Natural killer cell (primary cell): ENCODE data around the gene TXNRD1. TPM values are rescaled to one million over a fixed set of nuclear protein-coding genes. Genes with fewer than 3 reads are reported as not detected.

Experiments used
- ATAC-seq, 3 donors: fragments of 150-1000 bp in 2 of 3; fragments of 200-7000 bp in 1 of 3; cut with Tn5 transposase; 1 replicate in 1 of 3; 2 replicates in 2 of 3; pipeline ENCODE4 v1.10.0; 2021; ENCODE audit warnings: mild to moderate bottlenecking in 2 of 3, moderate library complexity in 2 of 3
- DNase-seq, 2 donors: peaks; one replicate each; pipeline versions ENCODE4 v3.0.0 to v3.0.0-alpha.2; 2013 to 2021; ENCODE audit warnings: mixed read lengths in 1 of 2
- H3K27ac ChIP-seq: one replicate; pipeline ENCODE4 v1.5.1; 2013; ENCODE audit warnings: mild to moderate bottlenecking, low read length
- H3K27me3 ChIP-seq: one replicate; pipeline ENCODE4 v1.6.1; 2013; ENCODE audit warnings: low read length; ENCODE audit not compliant: control insufficient read depth, insufficient read depth
- H3K36me3 ChIP-seq: one replicate; pipeline ENCODE4 v1.6.1; 2013; ENCODE audit warnings: low read length; ENCODE audit not compliant: control insufficient read depth, insufficient read depth
- H3K4me1 ChIP-seq: one replicate; pipeline ENCODE4 v1.6.1; 2013; ENCODE audit warnings: low read length; ENCODE audit not compliant: control insufficient read depth, insufficient read depth
- H3K4me3 ChIP-seq: one replicate; pipeline ENCODE4 v1.5.1; 2013; ENCODE audit warnings: low read length
- H3K9me3 ChIP-seq: one replicate; pipeline ENCODE4 v1.6.1; 2013; ENCODE audit warnings: low read length; ENCODE audit not compliant: control insufficient read depth, insufficient read depth
- H3K27ac Mint-ChIP-seq, 2 donors: one replicate each; pipeline ENCODE4 v1.8.0; 2022; ENCODE audit warnings: mild to moderate bottlenecking in 2 of 2, mixed read lengths in 2 of 2, moderate library complexity in 1 of 2
- H3K27me3 Mint-ChIP-seq, 2 donors: one replicate each; pipeline ENCODE4 v1.8.0; 2022; ENCODE audit warnings: low read depth in 2 of 2, mixed read lengths in 2 of 2
- H3K36me3 Mint-ChIP-seq: one replicate; pipeline ENCODE4 v1.8.0; 2022; ENCODE audit warnings: mixed read lengths
- H3K4me1 Mint-ChIP-seq, 2 donors: one replicate each; pipeline ENCODE4 v1.8.0; 2022; ENCODE audit warnings: mixed read lengths in 2 of 2
- H3K4me3 Mint-ChIP-seq: one replicate; pipeline ENCODE4 v1.8.0; 2022; ENCODE audit warnings: mild to moderate bottlenecking, moderate library complexity, mixed read lengths
- H3K9me3 Mint-ChIP-seq, 2 donors: one replicate each; pipeline ENCODE4 v1.8.0; 2022; ENCODE audit warnings: mixed read lengths in 2 of 2
- WGBS: methylation state at CpG from one replicate; pipeline ENCODE4 v1.1.7; 2013; ENCODE audit warnings: missing lambda C conversion rate; ENCODE audit not compliant: insufficient coverage; 5-methylcytosine and 5-hydroxymethylcytosine counted together
- intact Hi-C: fragments of 100-400 bp; cut with micrococcal nuclease; formaldehyde crosslinking; loops from one replicate; pipeline ENCODE4 v1.14.2; 2022
- total RNA-seq, 4 donors: library from RNA; stranded (reverse); fragments of 120-200 nt in 1 of 4; gene quantifications; one replicate each; pipeline versions ENCODE4 v1.2.3 to v1.2.4, GENCODE V29; 2013 to 2022
- TF ChIP-seq, protein P1 (sequence below): fragments of 200-600 bp; IDR thresholded peaks from one replicate; pipeline ENCODE4 v1.8.0; 2022; ENCODE audit warnings: antibody characterized with exemption

TXNRD1 gene
- total RNA-seq, 3 donors from 2014 or later (not counting 1 experiment from before 2014, with no cell fraction given): 46.9 to 59.7 (median 47.3) TPM

DNA sequence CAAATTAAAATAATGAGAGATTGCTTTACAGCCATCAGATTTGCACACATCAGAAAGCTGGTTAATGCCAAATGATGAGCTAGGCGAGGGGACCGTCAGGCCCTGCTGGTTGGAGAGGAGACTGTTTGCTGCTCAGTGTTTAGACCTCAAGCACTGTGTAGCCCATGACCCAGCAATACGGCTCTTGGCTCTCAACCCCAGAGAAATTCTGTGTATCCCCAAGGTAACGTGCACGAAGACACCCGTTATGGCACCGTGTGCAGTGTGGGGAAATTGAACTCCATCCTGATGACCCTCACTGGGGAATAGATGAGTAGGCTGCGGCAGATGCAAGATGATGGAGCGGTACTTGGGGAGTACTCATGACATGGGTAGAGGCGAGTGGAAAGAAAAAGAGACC lies 143.6 kb downstream of the TXNRD1 start:
- Histone ChIP-seq H3K27ac (no peak overlapping the region), H3K4me1 (no peaks in the 10 kb centered on the region), H3K4me3 (no peak overlapping the region), H3K27me3 (no peaks in the 10 kb centered on the region), H3K9me3 (no peaks in the 10 kb centered on the region), H3K36me3 (no peaks in the 10 kb centered on the region)
- no peaks in the 10 kb centered on the region for H3K27me3 Mint-ChIP-seq
- TF ChIP-seq, protein P1, sequence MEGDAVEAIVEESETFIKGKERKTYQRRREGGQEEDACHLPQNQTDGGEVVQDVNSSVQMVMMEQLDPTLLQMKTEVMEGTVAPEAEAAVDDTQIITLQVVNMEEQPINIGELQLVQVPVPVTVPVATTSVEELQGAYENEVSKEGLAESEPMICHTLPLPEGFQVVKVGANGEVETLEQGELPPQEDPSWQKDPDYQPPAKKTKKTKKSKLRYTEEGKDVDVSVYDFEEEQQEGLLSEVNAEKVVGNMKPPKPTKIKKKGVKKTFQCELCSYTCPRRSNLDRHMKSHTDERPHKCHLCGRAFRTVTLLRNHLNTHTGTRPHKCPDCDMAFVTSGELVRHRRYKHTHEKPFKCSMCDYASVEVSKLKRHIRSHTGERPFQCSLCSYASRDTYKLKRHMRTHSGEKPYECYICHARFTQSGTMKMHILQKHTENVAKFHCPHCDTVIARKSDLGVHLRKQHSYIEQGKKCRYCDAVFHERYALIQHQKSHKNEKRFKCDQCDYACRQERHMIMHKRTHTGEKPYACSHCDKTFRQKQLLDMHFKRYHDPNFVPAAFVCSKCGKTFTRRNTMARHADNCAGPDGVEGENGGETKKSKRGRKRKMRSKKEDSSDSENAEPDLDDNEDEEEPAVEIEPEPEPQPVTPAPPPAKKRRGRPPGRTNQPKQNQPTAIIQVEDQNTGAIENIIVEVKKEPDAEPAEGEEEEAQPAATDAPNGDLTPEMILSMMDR: no peak
- no peaks in the 10 kb centered on the region for H3K9me3 Mint-ChIP-seq
- H3K4me1 Mint-ChIP-seq: peaks cover 0 to 5% of the 10 kb centered on the region in 2 donors
- no peak for DNase-seq
- no peak overlapping the region for H3K27ac Mint-ChIP-seq
- no peak for ATAC-seq
- intact Hi-C loops: no loop called here
- no peak overlapping the region for H3K4me3 Mint-ChIP-seq
- H3K36me3 Mint-ChIP-seq: no peaks in the 10 kb centered on the region
- 98% methylated on average over 10 of the region's 10 CpGs for WGBS

GRCh38 chr12:104360157-104360556 lies 144.6 kb downstream of the TXNRD1 start:
- Histone ChIP-seq H3K4me1 (no peaks in the 10 kb centered on the region), H3K27me3 (no peaks in the 10 kb centered on the region), H3K27ac (no peak overlapping the region), H3K9me3 (no peaks in the 10 kb centered on the region), H3K36me3 (no peaks in the 10 kb centered on the region), H3K4me3 (no peak overlapping the region)
- 85% methylated on average over 2 of the region's 3 CpGs for WGBS
- Mint-ChIP-seq H3K27me3 (no peaks in the 10 kb centered on the region), H3K27ac (no peak overlapping the region), H3K4me1 (peaks cover 0 to 5% of the 10 kb centered on the region in 2 donors), H3K9me3 (no peaks in the 10 kb centered on the region), H3K4me3 (no peak overlapping the region), H3K36me3 (no peaks in the 10 kb centered on the region)
- intact Hi-C loops: no loop called here
- TF ChIP-seq, protein P1: no peak
- ATAC-seq (no peak), DNase-seq (no peak)

DNA sequence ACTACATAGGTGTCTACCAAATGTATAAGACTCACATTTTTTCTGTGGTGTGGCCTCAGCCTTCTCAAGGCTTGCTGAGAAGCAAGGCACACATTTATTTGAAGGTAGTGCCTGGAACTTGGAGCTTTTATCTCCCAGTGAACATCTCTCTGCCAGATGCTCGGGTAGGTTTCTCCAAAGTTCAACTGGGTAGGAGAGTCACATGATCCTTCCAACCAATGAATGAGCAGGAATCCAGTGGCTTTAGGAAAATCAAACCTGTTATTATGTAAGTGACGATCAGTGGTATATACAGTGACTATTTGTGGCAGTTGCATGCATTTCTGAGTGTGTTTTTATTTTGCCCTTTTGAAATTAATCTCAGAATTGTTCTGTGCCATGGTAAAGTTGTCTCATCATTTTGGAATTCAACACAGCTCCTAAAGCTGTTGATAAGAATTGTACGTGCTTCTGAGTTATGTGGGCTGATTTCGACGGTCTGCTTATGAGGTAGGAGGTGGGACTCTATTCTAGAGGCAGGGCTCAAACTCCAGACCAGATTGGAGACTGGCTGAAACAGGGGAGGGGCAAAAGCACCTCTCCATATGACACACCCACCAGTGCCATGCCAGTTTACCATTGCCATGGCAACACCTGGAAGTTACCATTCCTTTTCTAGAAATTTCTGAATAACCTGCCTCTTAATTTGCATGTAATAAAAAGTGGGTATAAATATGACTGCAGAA lies 145.6 kb downstream of the TXNRD1 start:
- no peak overlapping the region for H3K27ac ChIP-seq
- H3K27me3 ChIP-seq: no peaks in the 10 kb centered on the region
- DNase-seq (no peak), ATAC-seq (no peak)
- no peaks in the 10 kb centered on the region for H3K4me1 ChIP-seq
- TF ChIP-seq, protein P1: no peak
- H3K4me1 Mint-ChIP-seq: peaks cover 0 to 5% of the 10 kb centered on the region in 2 donors
- no peaks in the 10 kb centered on the region for H3K9me3 Mint-ChIP-seq
- no peak overlapping the region for H3K27ac Mint-ChIP-seq
- H3K4me3 ChIP-seq: no peak overlapping the region
- H3K36me3 ChIP-seq: no peaks in the 10 kb centered on the region
- 93% methylated on average over 5 of the region's 5 CpGs for WGBS
- H3K36me3 Mint-ChIP-seq: no peaks in the 10 kb centered on the region
- intact Hi-C loops: no loop called here
- H3K27me3 Mint-ChIP-seq: no peaks in the 10 kb centered on the region
- no peak overlapping the region for H3K4me3 Mint-ChIP-seq
- H3K9me3 ChIP-seq: no peaks in the 10 kb centered on the region
